ENCODE results near the gene IL17REL. TPM values are rescaled to one million over a fixed set of nuclear protein-coding genes. Genes with fewer than 3 reads are reported as not detected.

Gene IL17REL
- total RNA-seq, 1 donor from 2014 or later = 0.10 TPM

DNA sequence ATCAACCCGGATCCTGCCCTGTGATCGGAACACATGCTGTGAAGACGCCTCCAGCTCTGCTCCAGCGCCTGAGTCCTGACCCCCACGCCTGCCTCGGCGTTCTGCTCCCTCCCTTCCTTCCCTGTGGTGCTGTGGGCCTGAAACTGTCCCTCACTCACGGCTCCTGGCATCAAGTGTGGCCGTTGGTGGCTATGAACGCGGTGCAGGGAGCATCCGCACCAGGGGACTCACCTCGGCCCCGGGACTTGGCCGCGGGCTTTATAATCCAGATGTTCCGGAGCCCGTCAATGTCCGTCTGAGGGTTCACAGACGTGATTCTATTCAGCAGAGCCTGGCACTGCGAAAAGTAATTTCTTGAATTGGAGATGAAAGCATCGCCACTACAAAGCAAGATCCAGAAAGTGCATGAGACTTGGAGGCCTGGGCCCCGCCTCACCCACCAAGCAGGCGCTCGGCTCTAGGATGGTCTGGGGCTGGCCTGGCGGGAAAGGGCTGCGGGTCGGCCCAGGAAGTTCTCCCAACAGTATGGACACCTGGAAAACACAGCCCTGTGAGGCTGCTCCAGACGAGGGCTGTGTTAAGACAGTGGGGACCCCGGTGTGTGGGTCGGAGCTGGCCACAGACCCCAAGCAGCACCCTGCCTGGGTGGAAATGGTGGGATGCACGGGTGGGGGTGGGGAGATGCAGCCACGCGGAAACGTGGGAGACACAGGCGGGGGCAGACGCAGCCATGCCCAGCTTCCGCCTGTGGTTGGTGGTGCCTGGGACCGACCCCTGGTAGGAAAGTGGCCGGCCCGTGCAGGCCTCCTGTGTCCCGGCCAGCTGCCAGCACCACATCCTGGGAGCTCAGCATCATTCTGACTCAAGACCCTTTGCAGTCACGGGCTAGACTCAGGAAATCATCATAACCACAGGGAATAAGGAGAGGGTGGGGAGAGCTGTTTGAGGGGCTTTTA, 21.8 kb upstream of the IL17REL start:
- Mint-ChIP-seq H3K4me3 (no peak overlapping the region), H3K9me3 (no peaks in the 10 kb centered on the region), H3K4me1 (ENCODE audit: unreplicated experiment) (no peaks in the 10 kb centered on the region), H3K36me3 (no peaks in the 10 kb centered on the region), H3K27ac (no peak overlapping the region), H3K27me3 (peaks cover 10% of the 10 kb centered on the region)
- TF ChIP-seq, protein P1, sequence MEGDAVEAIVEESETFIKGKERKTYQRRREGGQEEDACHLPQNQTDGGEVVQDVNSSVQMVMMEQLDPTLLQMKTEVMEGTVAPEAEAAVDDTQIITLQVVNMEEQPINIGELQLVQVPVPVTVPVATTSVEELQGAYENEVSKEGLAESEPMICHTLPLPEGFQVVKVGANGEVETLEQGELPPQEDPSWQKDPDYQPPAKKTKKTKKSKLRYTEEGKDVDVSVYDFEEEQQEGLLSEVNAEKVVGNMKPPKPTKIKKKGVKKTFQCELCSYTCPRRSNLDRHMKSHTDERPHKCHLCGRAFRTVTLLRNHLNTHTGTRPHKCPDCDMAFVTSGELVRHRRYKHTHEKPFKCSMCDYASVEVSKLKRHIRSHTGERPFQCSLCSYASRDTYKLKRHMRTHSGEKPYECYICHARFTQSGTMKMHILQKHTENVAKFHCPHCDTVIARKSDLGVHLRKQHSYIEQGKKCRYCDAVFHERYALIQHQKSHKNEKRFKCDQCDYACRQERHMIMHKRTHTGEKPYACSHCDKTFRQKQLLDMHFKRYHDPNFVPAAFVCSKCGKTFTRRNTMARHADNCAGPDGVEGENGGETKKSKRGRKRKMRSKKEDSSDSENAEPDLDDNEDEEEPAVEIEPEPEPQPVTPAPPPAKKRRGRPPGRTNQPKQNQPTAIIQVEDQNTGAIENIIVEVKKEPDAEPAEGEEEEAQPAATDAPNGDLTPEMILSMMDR (conservative IDR thresholded peaks at IDR 0.05) = no peak
- no peak for DNase-seq (ENCODE audit: extremely low spot score, unreplicated experiment)

DNA sequence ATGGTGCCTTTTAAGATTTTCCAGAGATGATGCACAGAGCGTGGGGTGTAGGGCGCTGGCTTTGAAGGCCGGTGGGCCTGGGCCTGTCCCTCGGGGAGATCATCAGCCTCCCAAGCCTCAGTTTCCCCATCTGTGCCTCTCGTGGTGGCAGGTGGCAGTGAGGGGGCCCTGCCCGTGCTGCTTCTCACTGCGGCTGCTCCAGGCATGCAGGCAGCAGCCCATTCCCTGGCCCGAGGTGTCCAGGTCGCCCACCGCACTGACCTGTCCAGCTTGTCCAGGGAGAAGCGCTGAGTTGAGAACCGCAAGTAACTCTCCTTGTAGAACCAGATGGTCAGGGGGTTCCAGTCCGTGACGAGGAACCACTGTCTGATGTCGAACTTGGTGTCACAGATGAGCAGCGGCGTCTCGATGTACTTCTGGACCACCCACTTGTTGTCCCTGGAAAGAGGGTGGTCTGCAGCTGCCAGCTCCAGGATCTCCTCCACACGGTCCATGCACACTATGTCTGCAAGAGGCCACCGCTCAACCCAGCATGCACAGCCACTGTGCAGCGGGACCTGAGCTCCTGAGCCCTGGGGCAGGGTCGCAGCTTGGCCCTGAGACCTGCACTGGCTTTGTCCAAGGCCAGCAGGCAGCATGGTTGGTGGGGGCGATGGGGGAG, 20.5 kb upstream of the IL17REL start:
- H3K9me3 Mint-ChIP-seq = no peaks in the 10 kb centered on the region
- TF ChIP-seq, protein P1 (conservative IDR thresholded peaks at IDR 0.05) = no peak
- H3K36me3 Mint-ChIP-seq = no peaks in the 10 kb centered on the region
- no peak overlapping the region for H3K27ac Mint-ChIP-seq
- H3K4me3 Mint-ChIP-seq = no peak overlapping the region
- peaks cover 11% of the 10 kb centered on the region for H3K27me3 Mint-ChIP-seq
- DNase-seq (ENCODE audit: extremely low spot score, unreplicated experiment) = no peak
- H3K4me1 Mint-ChIP-seq (ENCODE audit: unreplicated experiment) = no peaks in the 10 kb centered on the region

DNA sequence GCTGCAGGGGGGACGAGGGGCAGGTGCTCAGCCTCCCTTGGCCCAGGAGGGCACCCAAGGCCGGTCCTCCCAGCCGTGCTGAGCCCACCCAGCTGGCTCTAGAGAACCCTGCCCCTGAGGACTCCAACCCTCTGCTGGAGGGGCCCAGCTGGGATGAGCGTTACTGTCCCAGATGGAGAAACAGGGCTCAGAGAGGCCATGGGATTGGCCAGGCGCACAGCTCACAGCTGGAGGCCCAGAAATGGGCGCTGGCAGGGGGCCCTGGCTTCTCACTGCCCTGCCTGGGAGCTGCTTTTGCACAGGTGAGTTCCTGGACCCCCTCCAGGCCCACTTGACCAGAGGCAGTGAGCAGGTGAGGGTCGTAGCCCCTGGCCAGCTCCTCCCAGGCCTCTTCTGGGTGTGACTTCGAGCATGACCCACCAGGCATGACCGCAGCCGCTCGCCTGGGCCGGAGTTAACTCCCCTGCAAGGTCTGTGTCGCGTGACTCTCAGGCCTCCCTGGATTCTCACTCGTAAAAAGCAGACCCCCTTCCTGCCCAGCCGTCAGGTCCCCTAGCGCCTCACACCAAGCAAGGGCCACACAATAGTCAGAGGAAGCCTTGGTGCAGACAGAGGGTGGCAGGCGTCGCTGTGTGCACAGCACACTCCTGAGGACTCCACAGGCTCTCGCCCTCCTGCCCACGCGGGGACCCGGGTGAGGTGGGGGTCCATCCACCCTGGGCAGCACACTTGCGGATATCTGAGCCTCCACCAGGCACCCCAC, 19.7 kb upstream of the IL17REL start:
- Mint-ChIP-seq H3K36me3 (no peaks in the 10 kb centered on the region), H3K9me3 (no peaks in the 10 kb centered on the region), H3K27me3 (peaks cover 18% of the 10 kb centered on the region), H3K27ac (no peak overlapping the region), H3K4me1 (ENCODE audit: unreplicated experiment) (no peaks in the 10 kb centered on the region), H3K4me3 (no peak overlapping the region)
- DNase-seq (ENCODE audit: extremely low spot score, unreplicated experiment) = peak; percentile 71
- TF ChIP-seq, protein P1 (conservative IDR thresholded peaks at IDR 0.05) = no peak

DNA sequence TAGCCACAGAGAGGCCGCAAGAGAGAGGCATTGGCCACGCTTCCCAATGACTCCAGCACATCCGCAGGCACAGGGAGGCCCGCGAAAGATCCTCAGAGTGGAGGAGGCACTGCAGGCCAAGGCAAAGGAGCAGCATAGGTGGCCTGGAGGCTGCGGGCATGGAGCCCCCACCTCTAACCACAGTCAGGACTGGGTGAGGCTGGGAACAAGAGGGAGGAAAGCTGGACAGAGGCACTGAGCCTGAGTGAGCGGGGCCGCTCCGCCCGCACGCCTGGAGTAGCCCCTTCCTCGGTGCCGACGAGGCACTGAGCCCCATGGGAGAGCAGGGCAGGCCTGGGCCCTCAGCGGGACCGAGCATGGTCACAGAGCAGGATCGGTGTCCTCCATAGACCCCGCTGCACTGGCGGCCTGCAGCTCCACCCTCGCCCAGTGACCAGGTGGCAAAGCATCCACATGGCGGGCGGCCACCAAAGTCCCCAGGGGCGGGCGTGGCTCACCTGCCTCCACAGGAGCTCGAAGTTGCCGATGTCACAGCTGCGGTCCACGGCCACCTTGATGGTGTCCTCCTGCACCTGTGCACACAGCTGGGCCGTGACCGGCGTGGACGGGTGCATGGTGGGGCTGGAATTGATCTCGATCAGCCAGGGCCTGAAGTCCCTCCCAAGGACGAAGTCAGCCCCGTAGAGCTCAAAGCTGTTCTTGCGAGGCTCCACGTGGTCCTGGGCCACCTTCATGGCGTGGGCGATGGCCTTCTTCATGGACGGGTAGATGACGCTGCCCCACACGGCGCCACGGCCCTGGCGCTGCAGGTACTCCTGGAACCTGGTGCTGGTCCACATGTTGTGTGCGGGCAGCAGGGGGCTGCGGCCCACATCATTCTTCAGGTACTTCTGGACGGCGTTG, 18.9 kb upstream of the IL17REL start:
- Mint-ChIP-seq H3K27ac (no peak overlapping the region), H3K27me3 (peaks cover 15% of the 10 kb centered on the region), H3K36me3 (no peaks in the 10 kb centered on the region), H3K4me1 (ENCODE audit: unreplicated experiment) (no peaks in the 10 kb centered on the region), H3K9me3 (no peaks in the 10 kb centered on the region), H3K4me3 (no peak overlapping the region)
- DNase-seq (ENCODE audit: extremely low spot score, unreplicated experiment) = peak; percentile 71
- TF ChIP-seq, protein P1 (conservative IDR thresholded peaks at IDR 0.05) = no peak

Measured in type B pancreatic cell (in vitro differentiated cells).